Measurements from ENCODE around the gene FBXO2. TPM values are rescaled to one million over a fixed set of nuclear protein-coding genes. Genes with fewer than 3 reads are reported as not detected.

FBXO2 gene
- total and polyA plus RNA-seq, 9 of the 15 experiments (the other 6 are each of a cell fraction or from before 2014, with no cell fraction given), result 0.04 to 1.9 (median 0.27) TPM

DNA sequence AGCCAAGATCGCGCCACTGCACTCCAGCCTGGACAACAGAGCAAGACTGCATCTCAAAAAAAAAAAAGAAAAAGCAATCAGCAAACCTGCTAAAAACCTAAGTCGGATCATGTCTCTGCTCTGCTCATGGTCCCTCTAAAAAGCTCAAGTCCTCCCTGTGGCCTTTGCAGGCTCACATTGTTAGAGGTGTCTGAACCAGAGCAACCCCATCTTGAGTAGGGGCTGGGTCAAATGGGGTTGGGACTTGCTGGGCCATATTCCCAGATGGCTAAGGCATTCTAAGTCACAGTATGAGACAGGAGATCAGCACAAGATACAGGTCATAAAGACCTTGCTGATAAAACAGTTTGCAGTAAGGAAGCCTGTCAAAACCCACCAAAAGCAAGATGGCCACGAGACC lies 34.3 kb upstream of the FBXO2 start (continued):
- TF ChIP-seq, protein P1, sequence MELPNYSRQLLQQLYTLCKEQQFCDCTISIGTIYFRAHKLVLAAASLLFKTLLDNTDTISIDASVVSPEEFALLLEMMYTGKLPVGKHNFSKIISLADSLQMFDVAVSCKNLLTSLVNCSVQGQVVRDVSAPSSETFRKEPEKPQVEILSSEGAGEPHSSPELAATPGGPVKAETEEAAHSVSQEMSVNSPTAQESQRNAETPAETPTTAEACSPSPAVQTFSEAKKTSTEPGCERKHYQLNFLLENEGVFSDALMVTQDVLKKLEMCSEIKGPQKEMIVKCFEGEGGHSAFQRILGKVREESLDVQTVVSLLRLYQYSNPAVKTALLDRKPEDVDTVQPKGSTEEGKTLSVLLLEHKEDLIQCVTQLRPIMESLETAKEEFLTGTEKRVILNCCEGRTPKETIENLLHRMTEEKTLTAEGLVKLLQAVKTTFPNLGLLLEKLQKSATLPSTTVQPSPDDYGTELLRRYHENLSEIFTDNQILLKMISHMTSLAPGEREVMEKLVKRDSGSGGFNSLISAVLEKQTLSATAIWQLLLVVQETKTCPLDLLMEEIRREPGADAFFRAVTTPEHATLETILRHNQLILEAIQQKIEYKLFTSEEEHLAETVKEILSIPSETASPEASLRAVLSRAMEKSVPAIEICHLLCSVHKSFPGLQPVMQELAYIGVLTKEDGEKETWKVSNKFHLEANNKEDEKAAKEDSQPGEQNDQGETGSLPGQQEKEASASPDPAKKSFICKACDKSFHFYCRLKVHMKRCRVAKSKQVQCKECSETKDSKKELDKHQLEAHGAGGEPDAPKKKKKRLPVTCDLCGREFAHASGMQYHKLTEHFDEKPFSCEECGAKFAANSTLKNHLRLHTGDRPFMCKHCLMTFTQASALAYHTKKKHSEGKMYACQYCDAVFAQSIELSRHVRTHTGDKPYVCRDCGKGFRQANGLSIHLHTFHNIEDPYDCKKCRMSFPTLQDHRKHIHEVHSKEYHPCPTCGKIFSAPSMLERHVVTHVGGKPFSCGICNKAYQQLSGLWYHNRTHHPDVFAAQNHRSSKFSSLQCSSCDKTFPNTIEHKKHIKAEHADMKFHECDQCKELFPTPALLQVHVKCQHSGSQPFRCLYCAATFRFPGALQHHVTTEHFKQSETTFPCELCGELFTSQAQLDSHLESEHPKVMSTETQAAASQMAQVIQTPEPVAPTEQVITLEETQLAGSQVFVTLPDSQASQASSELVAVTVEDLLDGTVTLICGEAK (IDR thresholded peaks at IDR 0.05), result no peak
- TF ChIP-seq, protein P1 (CRISPR knock-in tag; IDR thresholded peaks at IDR 0.05), result no peak
- peak; percentile 79; the same call in 1 of the 2 replicates for TF ChIP-seq ZNF668 (CRISPR knock-in tag; IDR thresholded peaks at IDR 0.05)
- peak; percentile 83 for TF ChIP-seq MEF2D (tag; conservative IDR thresholded peaks at IDR 0.05; ENCODE audit: low read depth)
- TF ChIP-seq ZNF449 (CRISPR knock-in tag; IDR thresholded peaks at IDR 0.05), result 0 out of 2 replicates have a peak, but pooled peaks have one; percentile 11
- peak; percentile 87 for TF ChIP-seq PTRF (tag; IDR thresholded peaks at IDR 0.05)
- peak; percentile 69; the same call in 1 of the 2 replicates for TF ChIP-seq ZNF583 (CRISPR knock-in tag; IDR thresholded peaks at IDR 0.05)
- TF ChIP-seq ZNF512 (tag; IDR thresholded peaks at IDR 0.05), result no peak
- no peak for TF ChIP-seq CTCFL (IDR thresholded peaks at IDR 0.05; ENCODE audit: borderline replicate concordance, insufficient read depth, low read depth, low read length, poor library complexity, severe bottlenecking)
- 0 out of 2 replicates have a peak, but pooled peaks have one; percentile 63 for TF ChIP-seq HIVEP1 (CRISPR knock-in tag; IDR thresholded peaks at IDR 0.05)
- no peak for TF ChIP-seq SMARCC2 (IDR thresholded peaks at IDR 0.05; ENCODE audit: low read depth)
- no peak for TF ChIP-seq ZNF785 (CRISPR knock-in tag; IDR thresholded peaks at IDR 0.05)
- no peak for TF ChIP-seq HDAC3 (IDR thresholded peaks at IDR 0.05; ENCODE audit: borderline replicate concordance, partially characterized antibody)
- no peak for TF ChIP-seq NR2C1 (IDR thresholded peaks at IDR 0.05)
- TF ChIP-seq NR2C1 (tag; IDR thresholded peaks at IDR 0.05), result peak; percentile 66

Data from K562 (cell line).